Omental fat pad (tissue), 4 donors: ENCODE measurements around the gene IQCF6. TPM values are rescaled to one million over a fixed set of nuclear protein-coding genes. Genes with fewer than 3 reads are reported as not detected.

ENCODE experiments used
- ATAC-seq: fragments of 150-250 bp; one replicate; pipeline ENCODE4 v1.9.1; 2016; ENCODE audit warnings: mild to moderate bottlenecking, moderate library complexity; ENCODE audit not compliant: low FRiP score
- DNase-seq: peaks from one replicate; pipeline ENCODE4 v3.0.0-alpha.2; 2019; ENCODE audit warnings: low spot score
- CTCF ChIP-seq, 3 donors: fragments of 450-650 bp; IDR thresholded peaks; one replicate each; pipeline ENCODE4 v1.5.1; 2016 to 2017; ENCODE audit warnings: antibody characterized with exemption in 3 of 3, mild to moderate bottlenecking in 3 of 3, moderate library complexity in 2 of 3
- total RNA-seq, 4 donors: library from RNA; depleted of rRNA; stranded (reverse); fragments of >200 nt; gene quantifications; one replicate each; pipeline ENCODE4 v1.1.0, GENCODE V29; 2016

IQCF6 gene
- total RNA-seq, 4 donors from 2014 or later = not detected

- no peak for ATAC-seq
- no peak for TF ChIP-seq CTCF (IDR thresholded peaks at IDR 0.05)
- no peak for DNase-seq
Observed at GRCh38 chr3:51814034-51814433, 35.0 kb upstream of the IQCF6 start.

GRCh38 chr3:51813539-51813938 lies 34.5 kb upstream of the IQCF6 start:
- TF ChIP-seq CTCF (IDR thresholded peaks at IDR 0.05) = no peak
- DNase-seq (no peak), ATAC-seq (no peak)

- no peak for ATAC-seq
- DNase-seq = no peak
- TF ChIP-seq CTCF (IDR thresholded peaks at IDR 0.05) = no peak
Observed at GRCh38 chr3:51808934-51809333, 29.9 kb upstream of the IQCF6 start.

- DNase-seq = no peak
- no peak for TF ChIP-seq CTCF (IDR thresholded peaks at IDR 0.05)
- no peak for ATAC-seq
Observed at GRCh38 chr3:51802106-51802703, 23.2 kb upstream of the IQCF6 start.

GRCh38 chr3:51800750-51801125 lies 21.7 kb upstream of the IQCF6 start:
- no peak for TF ChIP-seq CTCF (IDR thresholded peaks at IDR 0.05)
- no peak for ATAC-seq
- DNase-seq = no peak

- DNase-seq (no peak), ATAC-seq (peak; percentile 90)
- no peak for TF ChIP-seq CTCF (IDR thresholded peaks at IDR 0.05)
Observed at GRCh38 chr3:51799879-51800749, 21.1 kb upstream of the IQCF6 start.
